DND-41 (cell line): ENCODE results near the gene GSS.

Experiments used
- ATAC-seq: fragments of 200-7000 bp; cut with Tn5 transposase; 3 replicates; pipeline ENCODE4 v1.9.1; 2021; ENCODE audit warnings: low read depth; ENCODE audit not compliant: insufficient read depth
- DNase-seq: peaks from one replicate; pipeline ENCODE4 v3.0.0-alpha.2; 2020
- H2AFZ ChIP-seq: 2 replicates; pipeline ENCODE4 v1.6.0; 2012; ENCODE audit warnings: low read depth, low read length
- H3K27ac ChIP-seq: 2 replicates; pipeline ENCODE4 v1.5.1; 2012; ENCODE audit warnings: low read length, inconsistent platforms
- H3K27me3 ChIP-seq: fragments of 200-600 bp; sonication (generic); 2 replicates; pipeline ENCODE4 v1.6.0; 2012; ENCODE audit warnings: low read length, mild to moderate bottlenecking, inconsistent platforms; ENCODE audit not compliant: insufficient read depth, poor library complexity
- H3K36me3 ChIP-seq: 2 replicates; pipeline ENCODE4 v1.5.1; 2012; ENCODE audit warnings: low read length, inconsistent platforms; ENCODE audit not compliant: insufficient read depth
- H3K4me1 ChIP-seq: 2 replicates; pipeline ENCODE4 v1.5.1; 2012; ENCODE audit warnings: mild to moderate bottlenecking, low read length; ENCODE audit not compliant: insufficient read depth
- H3K4me2 ChIP-seq: 2 replicates; pipeline ENCODE4 v1.6.0; 2012; ENCODE audit warnings: mild to moderate bottlenecking, moderate library complexity, low read length, inconsistent platforms; ENCODE audit not compliant: insufficient read depth
- H3K4me3 ChIP-seq, 2 experiments: fragments of 200-600 bp in 1 of 2; shearing (Covaris generic) in 1 of 2; 2 replicates each; pipeline ENCODE4 v1.5.1; 2012 to 2016; ENCODE audit warnings: inconsistent platforms in 2 of 2, low read length in 2 of 2, mild to moderate bottlenecking in 2 of 2, low read depth in 1 of 2, moderate library complexity in 1 of 2
- H3K79me2 ChIP-seq: 2 replicates; pipeline ENCODE4 v1.6.0; 2012; ENCODE audit warnings: low read length, inconsistent platforms; ENCODE audit not compliant: insufficient read depth
- H3K9ac ChIP-seq: 2 replicates; pipeline ENCODE4 v1.6.0; 2012; ENCODE audit warnings: low read depth, mild to moderate bottlenecking, inconsistent platforms, low read length, moderate library complexity
- H3K9me3 ChIP-seq: 2 replicates; pipeline ENCODE4 v1.5.1; 2012; ENCODE audit warnings: low read length, moderate library complexity, mild to moderate bottlenecking, inconsistent platforms; ENCODE audit not compliant: insufficient read depth, severe bottlenecking
- H4K20me1 ChIP-seq: 2 replicates; pipeline ENCODE4 v1.6.0; 2012; ENCODE audit warnings: low read length; ENCODE audit not compliant: insufficient read depth
- CTCF ChIP-seq: IDR thresholded peaks from 2 replicates; pipeline ENCODE4 v1.5.1; 2012; ENCODE audit warnings: borderline replicate concordance, low read length, moderate library complexity, mild to moderate bottlenecking; ENCODE audit not compliant: poor library complexity, severe bottlenecking; ENCODE audit errors: extremely low read depth
- EZH2 ChIP-seq: IDR thresholded peaks from 3 replicates; pipeline ENCODE4 v1.6.1; 2012; ENCODE audit warnings: borderline replicate concordance, low read depth, mild to moderate bottlenecking, moderate library complexity, low read length, inconsistent platforms; ENCODE audit not compliant: severe bottlenecking

Gene GSS

GRCh38 chr20:34922654-34923381, 32.8 kb downstream of the GSS start:
- no peak overlapping the region for H3K9ac ChIP-seq
- peaks cover 5% of the 10 kb centered on the region for H3K4me1 ChIP-seq
- no peaks in the 10 kb centered on the region for H3K9me3 ChIP-seq
- no peaks in the 10 kb centered on the region for H3K27me3 ChIP-seq
- no peak overlapping the region for H3K27ac ChIP-seq
- H3K4me3 ChIP-seq, result no peak overlapping the region
- ATAC-seq, result no peak
- no peak for DNase-seq
- TF ChIP-seq CTCF, result no peak
- TF ChIP-seq EZH2, result no peak
- H2AFZ ChIP-seq, result no peak overlapping the region
- no peak overlapping the region for H3K4me2 ChIP-seq
- H3K36me3 ChIP-seq, result peaks cover 8% of the 10 kb centered on the region; the same call in 1 of the 2 replicates
- no peaks in the 10 kb centered on the region for H3K79me2 ChIP-seq
- no peaks in the 10 kb centered on the region for H4K20me1 ChIP-seq

DNA sequence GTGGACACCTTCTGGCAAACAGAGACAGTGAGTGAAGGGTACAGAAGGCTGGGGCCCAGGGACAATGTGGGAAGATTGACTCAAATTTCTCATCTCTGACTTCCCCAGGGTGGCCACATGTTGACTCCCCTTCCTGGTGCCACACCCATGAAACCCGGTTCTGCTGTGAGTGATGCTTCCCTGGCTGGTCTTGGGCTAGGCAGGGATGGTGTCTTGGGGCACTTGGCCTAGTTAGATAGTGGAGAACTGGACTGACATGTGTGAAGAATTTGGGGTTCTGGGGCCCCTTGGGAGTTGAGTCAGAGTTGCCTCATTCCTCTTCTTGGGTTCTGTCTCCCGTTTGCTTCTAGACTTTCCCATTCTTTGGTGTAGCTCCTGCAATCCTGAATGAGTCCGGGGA, 34.2 kb downstream of the GSS start:
- Histone ChIP-seq H3K9me3 (no peaks in the 10 kb centered on the region), H3K27me3 (no peaks in the 10 kb centered on the region), H3K36me3 (no peaks in the 10 kb centered on the region), H4K20me1 (no peaks in the 10 kb centered on the region), H3K4me2 (no peak overlapping the region), H2AFZ (no peak overlapping the region), H3K79me2 (no peaks in the 10 kb centered on the region), H3K4me1 (peaks cover 6% of the 10 kb centered on the region), H3K9ac (no peak overlapping the region), H3K4me3 (no peak overlapping the region), H3K27ac (no peak overlapping the region)
- TF ChIP-seq CTCF, result no peak
- no peak for TF ChIP-seq EZH2
- DNase-seq (no peak), ATAC-seq (no peak)

- no peaks in the 10 kb centered on the region for H3K27me3 ChIP-seq
- H3K9ac ChIP-seq, result no peak overlapping the region
- peaks cover 6% of the 10 kb centered on the region for H3K4me1 ChIP-seq
- H3K36me3 ChIP-seq, result no peaks in the 10 kb centered on the region
- H2AFZ ChIP-seq, result no peak overlapping the region
- DNase-seq (no peak), ATAC-seq (no peak)
- no peak for TF ChIP-seq CTCF
- TF ChIP-seq EZH2, result no peak
- no peaks in the 10 kb centered on the region for H3K79me2 ChIP-seq
- H3K9me3 ChIP-seq, result no peaks in the 10 kb centered on the region
- no peak overlapping the region for H3K4me3 ChIP-seq
- no peak overlapping the region for H3K27ac ChIP-seq
- H3K4me2 ChIP-seq, result no peak overlapping the region
- H4K20me1 ChIP-seq, result no peaks in the 10 kb centered on the region
Observed at GRCh38 chr20:34920055-34920454, 35.6 kb downstream of the GSS start.
